Stimulated activated naive B cell treated with anti-CD40 and anti-IgM and Interleukin-4, amounts not matched to agents 10 μg/mL and 1 μg/mL and 100 μg/mL, for 72 hours (primary cell): ENCODE measurements around the gene TNK1.

Experiments
- ATAC-seq, 2 donors: fragments of 150-1000 bp; cut with Tn5 transposase; replicated peaks; 2 replicates each; pipeline ENCODE4 v1.10.0; 2021; ENCODE audit warnings: moderate library complexity in 1 of 2
- DNase-seq: peaks from one replicate; pipeline ENCODE4 v3.0.0; 2021
- H3K27ac Mint-ChIP-seq: one replicate; pipeline ENCODE4 v1.8.0; 2022; ENCODE audit warnings: mild to moderate bottlenecking, mixed read lengths
- H3K27me3 Mint-ChIP-seq, 2 donors: one replicate each; pipeline ENCODE4 v1.8.0; 2022; ENCODE audit warnings: mixed read lengths in 2 of 2
- H3K36me3 Mint-ChIP-seq, 2 donors: one replicate each; pipeline ENCODE4 v1.8.0; 2022; ENCODE audit warnings: mixed read lengths in 2 of 2, mild to moderate bottlenecking in 1 of 2
- H3K4me1 Mint-ChIP-seq, 2 donors: one replicate each; pipeline ENCODE4 v1.8.0; 2022; ENCODE audit warnings: mixed read lengths in 2 of 2, mild to moderate bottlenecking in 1 of 2
- H3K4me3 Mint-ChIP-seq, 2 donors: one replicate each; pipeline ENCODE4 v1.8.0; 2022; ENCODE audit warnings: mild to moderate bottlenecking in 2 of 2, mixed read lengths in 2 of 2, moderate library complexity in 1 of 2
- H3K9me3 Mint-ChIP-seq, 2 donors: one replicate each; pipeline ENCODE4 v1.8.0; 2022; ENCODE audit warnings: mixed read lengths in 2 of 2, mild to moderate bottlenecking in 1 of 2

Gene TNK1

GRCh38 chr17:7405350-7406234 lies 24.7 kb downstream of the TNK1 start:
- Mint-ChIP-seq H3K4me3 (peak overlapping the region; percentile 97 to 100), H3K36me3 (peaks cover 4 to 5% of the 10 kb centered on the region in 2 donors), H3K27me3 (peaks cover 25 to 41% of the 10 kb centered on the region in 2 donors), H3K9me3 (no peaks in the 10 kb centered on the region), H3K27ac (peak overlapping the region; percentile 89), H3K4me1 (peaks cover 14 to 27% of the 10 kb centered on the region in 2 donors)
- ATAC-seq (no peak), DNase-seq (no peak)

DNA sequence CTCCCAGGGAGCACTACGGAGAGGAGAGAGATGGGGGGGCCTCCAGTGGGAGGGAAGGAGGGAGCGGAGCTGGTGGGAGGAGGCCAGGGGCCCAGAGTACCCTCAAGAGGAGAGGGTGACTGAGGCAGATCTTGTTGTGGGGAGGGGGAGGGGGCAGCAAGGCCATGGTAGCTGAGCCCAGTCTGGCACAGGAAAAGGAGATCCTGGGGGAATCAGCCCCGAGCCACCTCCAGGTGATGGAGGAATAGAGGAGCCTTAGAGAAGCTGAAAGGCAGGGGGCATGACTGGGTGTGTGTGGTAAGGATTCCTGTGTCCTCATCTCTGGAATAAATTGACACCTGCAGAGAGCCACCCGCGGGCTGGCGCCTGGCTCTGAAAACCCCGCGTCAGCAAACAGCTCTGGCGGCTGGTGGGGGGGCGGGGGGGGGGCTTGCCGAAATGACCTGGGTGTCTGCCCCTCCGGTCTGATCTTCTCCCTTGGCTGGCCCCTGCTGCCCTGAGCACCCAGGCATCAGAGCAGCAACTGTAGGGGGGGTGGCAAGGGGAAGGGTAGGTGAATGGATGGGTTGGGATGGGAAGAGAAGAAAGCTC lies 25.4 kb downstream of the TNK1 start:
- DNase-seq (no peak), ATAC-seq (no peak)
- H3K9me3 Mint-ChIP-seq = no peaks in the 10 kb centered on the region
- peaks cover 25 to 41% of the 10 kb centered on the region in 2 donors for H3K27me3 Mint-ChIP-seq
- peaks cover 14 to 27% of the 10 kb centered on the region in 2 donors for H3K4me1 Mint-ChIP-seq
- H3K4me3 Mint-ChIP-seq = peak overlapping the region; percentile 73 to 100
- H3K27ac Mint-ChIP-seq = no peak overlapping the region
- peaks cover 4 to 5% of the 10 kb centered on the region in 2 donors for H3K36me3 Mint-ChIP-seq

DNA sequence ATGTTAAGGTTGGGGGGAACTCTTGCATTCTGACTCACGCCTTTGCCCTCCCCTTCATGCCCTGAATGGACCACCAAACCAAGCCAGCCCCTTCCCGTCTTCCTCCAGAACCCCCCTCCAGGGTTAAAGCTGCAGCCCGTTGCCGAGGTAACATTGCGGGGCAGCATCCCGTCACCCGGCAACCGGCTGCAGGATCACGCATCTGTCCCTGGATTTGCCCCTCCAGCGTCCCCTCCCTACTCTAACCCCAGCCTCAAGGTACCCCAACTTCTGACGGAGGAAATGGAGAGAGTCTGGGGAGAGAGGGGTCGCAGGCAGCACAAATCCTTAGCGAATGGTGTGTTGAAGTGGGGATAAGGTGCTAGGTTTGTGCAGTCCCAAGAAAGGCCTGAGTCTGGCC lies 26.2 kb downstream of the TNK1 start:
- Mint-ChIP-seq H3K9me3 (no peaks in the 10 kb centered on the region), H3K36me3 (no peaks in the 10 kb centered on the region), H3K4me3 (peak overlapping the region in 1 of 2 donors; percentile 39), H3K4me1 (peaks cover 12 to 22% of the 10 kb centered on the region in 2 donors), H3K27ac (no peak overlapping the region), H3K27me3 (peaks cover 25 to 41% of the 10 kb centered on the region in 2 donors)
- DNase-seq = no peak
- no peak for ATAC-seq

DNA sequence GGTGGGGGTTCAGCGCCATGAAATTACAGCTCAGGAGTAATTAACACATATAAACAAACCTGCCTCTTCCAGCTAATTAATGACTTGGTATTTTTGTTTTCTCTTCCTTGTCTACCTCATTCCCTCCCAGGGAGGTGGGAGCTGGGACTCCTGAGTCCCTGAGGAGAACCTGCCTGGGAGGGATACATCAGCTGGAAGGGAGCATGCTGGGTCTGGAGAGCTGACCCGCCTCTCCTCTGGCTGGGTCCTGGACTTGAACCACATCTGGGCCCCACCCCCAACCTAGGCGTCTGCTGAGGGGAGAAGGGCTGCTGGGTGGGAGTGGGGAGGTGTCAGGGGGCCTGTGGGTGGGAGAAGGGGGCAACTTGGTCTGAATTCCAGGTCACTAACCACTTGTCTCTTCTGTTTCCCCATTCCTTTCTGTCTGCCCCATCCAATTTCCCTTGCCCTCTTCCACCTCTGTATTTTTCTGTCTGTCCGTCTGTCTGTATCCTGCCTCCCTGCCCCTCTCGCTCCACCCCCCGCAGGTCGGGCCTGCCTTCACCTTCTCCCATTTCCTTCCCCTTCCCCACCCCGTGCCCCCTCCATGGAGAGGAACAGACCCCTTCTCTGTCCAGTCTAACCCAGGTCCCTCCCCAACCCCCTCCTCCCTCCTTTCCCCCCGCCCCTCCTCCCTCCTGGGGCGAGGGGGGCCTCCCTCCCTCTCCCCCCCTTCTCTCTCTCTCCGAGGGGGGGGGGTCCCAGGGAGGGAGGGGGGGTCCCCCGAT lies 26.8 kb downstream of the TNK1 start, which contains the start of gene NLGN2:
Gene NLGN2 (plus strand): TSS at position 361 of the 767 bp plus-strand sequence. CDS start 411 bp downstream, outside the sequence.
- Mint-ChIP-seq H3K27ac (no peak within 1 kb of the TSS), H3K4me1 (peaks cover 12 to 21% of the 10 kb centered on the region in 2 donors), H3K27me3 (peaks cover 25 to 41% of the 10 kb centered on the region in 2 donors), H3K9me3 (no peaks in the 10 kb centered on the region), H3K4me3 (peak within 1 kb of the TSS in 1 of 2 donors; percentile 39), H3K36me3 (no peaks in the 10 kb centered on the region)
- DNase-seq (no peak), ATAC-seq (no peak)

GRCh38 chr17:7408252-7408727 lies 27.4 kb downstream of the TNK1 start:
- Mint-ChIP-seq H3K4me3 (no peak overlapping the region), H3K27me3 (peaks cover 25 to 41% of the 10 kb centered on the region in 2 donors), H3K27ac (no peak overlapping the region), H3K9me3 (no peaks in the 10 kb centered on the region), H3K4me1 (peaks cover 8 to 15% of the 10 kb centered on the region in 2 donors), H3K36me3 (no peaks in the 10 kb centered on the region)
- ATAC-seq (no peak), DNase-seq (no peak)

DNA sequence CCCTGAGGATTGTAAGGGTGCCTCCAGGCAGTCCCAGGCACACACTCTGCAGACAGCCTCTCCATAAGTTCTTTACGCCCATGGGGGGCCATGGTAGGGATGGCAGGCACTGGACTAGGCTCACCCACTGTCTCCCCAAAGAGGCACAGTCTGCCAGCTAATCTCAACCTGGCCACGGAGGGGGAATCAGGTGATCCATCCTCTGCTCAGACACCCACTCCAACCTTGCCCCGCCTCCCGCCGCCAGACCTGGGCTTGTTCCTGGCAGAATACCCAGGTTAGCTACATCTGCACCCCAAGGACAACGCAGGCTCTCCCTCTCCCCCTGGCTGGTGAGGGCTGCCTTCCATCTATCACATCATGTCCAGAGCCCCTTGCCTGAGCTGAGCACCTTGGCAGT lies 28.0 kb downstream of the TNK1 start:
- peaks cover 25 to 41% of the 10 kb centered on the region in 2 donors for H3K27me3 Mint-ChIP-seq
- H3K27ac Mint-ChIP-seq = no peak overlapping the region
- no peak overlapping the region for H3K4me3 Mint-ChIP-seq
- H3K4me1 Mint-ChIP-seq = peaks cover 8 to 14% of the 10 kb centered on the region in 2 donors
- no peaks in the 10 kb centered on the region for H3K36me3 Mint-ChIP-seq
- H3K9me3 Mint-ChIP-seq = no peaks in the 10 kb centered on the region
- ATAC-seq (no peak), DNase-seq (no peak)

GRCh38 chr17:7409716-7410115 lies 28.8 kb downstream of the TNK1 start:
- no peak overlapping the region for H3K4me3 Mint-ChIP-seq
- H3K9me3 Mint-ChIP-seq = no peaks in the 10 kb centered on the region
- no peak for ATAC-seq
- peaks cover 25 to 41% of the 10 kb centered on the region in 2 donors for H3K27me3 Mint-ChIP-seq
- no peaks in the 10 kb centered on the region for H3K36me3 Mint-ChIP-seq
- no peak overlapping the region for H3K27ac Mint-ChIP-seq
- peaks cover 8 to 14% of the 10 kb centered on the region in 2 donors for H3K4me1 Mint-ChIP-seq
- no peak for DNase-seq

- DNase-seq = no peak
- no peak for ATAC-seq
- peaks cover 4% of the 10 kb centered on the region in 2 donors for H3K4me1 Mint-ChIP-seq
- H3K27me3 Mint-ChIP-seq = peaks cover 20 to 35% of the 10 kb centered on the region in 2 donors
- H3K4me3 Mint-ChIP-seq = no peak overlapping the region
- H3K9me3 Mint-ChIP-seq = no peaks in the 10 kb centered on the region
- no peaks in the 10 kb centered on the region for H3K36me3 Mint-ChIP-seq
- no peak overlapping the region for H3K27ac Mint-ChIP-seq
Measured at GRCh38 chr17:7410634-7411426, 29.9 kb downstream of the TNK1 start.

DNA sequence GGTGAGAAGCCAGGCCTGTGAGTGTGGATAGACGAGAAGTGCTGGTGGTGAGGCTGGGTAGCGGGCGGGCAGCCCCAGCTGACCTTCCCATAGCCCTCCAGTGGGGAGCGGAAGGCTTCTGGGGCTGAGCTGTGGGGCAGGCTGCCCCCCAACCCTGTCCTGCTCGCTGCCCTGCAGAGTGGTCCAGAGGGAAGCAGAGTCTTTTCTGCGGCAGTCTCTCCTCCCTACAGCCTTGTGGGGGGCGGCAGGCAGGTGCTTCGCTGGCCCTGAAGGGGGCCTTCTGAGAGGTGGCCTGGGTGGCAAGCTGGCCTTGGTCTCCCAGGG lies 30.5 kb downstream of the TNK1 start:
- Mint-ChIP-seq H3K4me3 (no peak overlapping the region), H3K27ac (no peak overlapping the region), H3K4me1 (peaks cover 0 to 2% of the 10 kb centered on the region in 2 donors), H3K9me3 (no peaks in the 10 kb centered on the region), H3K27me3 (peaks cover 16 to 30% of the 10 kb centered on the region in 2 donors), H3K36me3 (no peaks in the 10 kb centered on the region)
- DNase-seq = no peak
- ATAC-seq = no peak

DNA sequence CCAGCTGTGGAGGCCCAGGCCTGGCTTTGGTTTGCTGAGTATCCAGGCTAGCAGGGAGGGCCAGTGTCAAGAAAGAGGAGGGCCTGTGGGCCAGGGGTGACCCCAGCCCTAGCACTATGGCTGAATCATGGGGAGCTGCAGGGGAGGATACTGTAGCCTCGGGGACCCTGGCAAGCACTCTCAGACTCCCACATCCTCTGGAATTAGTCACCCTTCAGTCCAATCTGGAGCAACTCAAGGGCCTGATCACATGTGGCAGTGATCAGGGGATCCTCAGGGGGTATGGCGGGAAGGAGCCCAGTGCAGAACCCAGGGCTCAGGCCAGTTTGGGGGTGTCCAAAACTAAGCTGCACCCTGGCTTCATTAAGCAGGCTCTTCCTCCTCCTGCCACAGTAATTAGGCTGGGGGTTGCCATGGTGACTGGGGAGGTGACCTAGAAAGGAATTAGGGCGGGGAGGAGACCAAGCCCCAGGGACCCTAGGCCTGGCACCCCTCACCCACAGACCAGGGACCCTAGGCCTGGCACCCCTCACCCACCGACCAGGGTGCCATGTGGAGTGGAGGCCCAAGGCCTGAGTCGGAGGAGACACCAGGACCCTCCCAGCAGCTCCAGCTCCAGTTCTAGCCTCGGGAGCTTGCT lies 32.6 kb downstream of the TNK1 start:
- Mint-ChIP-seq H3K27ac (no peak overlapping the region), H3K4me1 (no peaks in the 10 kb centered on the region), H3K9me3 (no peaks in the 10 kb centered on the region), H3K36me3 (no peaks in the 10 kb centered on the region), H3K27me3 (peaks cover 10 to 18% of the 10 kb centered on the region in 2 donors), H3K4me3 (no peak overlapping the region)
- DNase-seq (no peak), ATAC-seq (peak in 1 of 2 donors; percentile 14)

GRCh38 chr17:7414837-7415236 lies 33.9 kb downstream of the TNK1 start:
- H3K36me3 Mint-ChIP-seq = no peaks in the 10 kb centered on the region
- peaks cover 1 to 16% of the 10 kb centered on the region in 2 donors for H3K27me3 Mint-ChIP-seq
- DNase-seq (no peak), ATAC-seq (no peak)
- no peaks in the 10 kb centered on the region for H3K4me1 Mint-ChIP-seq
- no peak overlapping the region for H3K27ac Mint-ChIP-seq
- H3K9me3 Mint-ChIP-seq = no peaks in the 10 kb centered on the region
- no peak overlapping the region for H3K4me3 Mint-ChIP-seq

GRCh38 chr17:7415784-7416183 lies 34.9 kb downstream of the TNK1 start:
- Mint-ChIP-seq H3K36me3 (no peaks in the 10 kb centered on the region), H3K27ac (no peak overlapping the region), H3K27me3 (peaks cover 0 to 11% of the 10 kb centered on the region in 2 donors), H3K4me1 (no peaks in the 10 kb centered on the region), H3K9me3 (no peaks in the 10 kb centered on the region), H3K4me3 (no peak overlapping the region)
- no peak for DNase-seq
- ATAC-seq = no peak

- no peak for DNase-seq
- no peaks in the 10 kb centered on the region for H3K4me1 Mint-ChIP-seq
- no peaks in the 10 kb centered on the region for H3K9me3 Mint-ChIP-seq
- no peaks in the 10 kb centered on the region for H3K36me3 Mint-ChIP-seq
- peaks cover 0 to 11% of the 10 kb centered on the region in 2 donors for H3K27me3 Mint-ChIP-seq
- ATAC-seq = no peak
- H3K27ac Mint-ChIP-seq = no peak overlapping the region
- no peak overlapping the region for H3K4me3 Mint-ChIP-seq
Measured at GRCh38 chr17:7416323-7416722, 35.4 kb downstream of the TNK1 start.
